ENCODE data around the gene DDX49.

DDX49 gene, protein sequence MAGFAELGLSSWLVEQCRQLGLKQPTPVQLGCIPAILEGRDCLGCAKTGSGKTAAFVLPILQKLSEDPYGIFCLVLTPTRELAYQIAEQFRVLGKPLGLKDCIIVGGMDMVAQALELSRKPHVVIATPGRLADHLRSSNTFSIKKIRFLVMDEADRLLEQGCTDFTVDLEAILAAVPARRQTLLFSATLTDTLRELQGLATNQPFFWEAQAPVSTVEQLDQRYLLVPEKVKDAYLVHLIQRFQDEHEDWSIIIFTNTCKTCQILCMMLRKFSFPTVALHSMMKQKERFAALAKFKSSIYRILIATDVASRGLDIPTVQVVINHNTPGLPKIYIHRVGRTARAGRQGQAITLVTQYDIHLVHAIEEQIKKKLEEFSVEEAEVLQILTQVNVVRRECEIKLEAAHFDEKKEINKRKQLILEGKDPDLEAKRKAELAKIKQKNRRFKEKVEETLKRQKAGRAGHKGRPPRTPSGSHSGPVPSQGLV

DNA sequence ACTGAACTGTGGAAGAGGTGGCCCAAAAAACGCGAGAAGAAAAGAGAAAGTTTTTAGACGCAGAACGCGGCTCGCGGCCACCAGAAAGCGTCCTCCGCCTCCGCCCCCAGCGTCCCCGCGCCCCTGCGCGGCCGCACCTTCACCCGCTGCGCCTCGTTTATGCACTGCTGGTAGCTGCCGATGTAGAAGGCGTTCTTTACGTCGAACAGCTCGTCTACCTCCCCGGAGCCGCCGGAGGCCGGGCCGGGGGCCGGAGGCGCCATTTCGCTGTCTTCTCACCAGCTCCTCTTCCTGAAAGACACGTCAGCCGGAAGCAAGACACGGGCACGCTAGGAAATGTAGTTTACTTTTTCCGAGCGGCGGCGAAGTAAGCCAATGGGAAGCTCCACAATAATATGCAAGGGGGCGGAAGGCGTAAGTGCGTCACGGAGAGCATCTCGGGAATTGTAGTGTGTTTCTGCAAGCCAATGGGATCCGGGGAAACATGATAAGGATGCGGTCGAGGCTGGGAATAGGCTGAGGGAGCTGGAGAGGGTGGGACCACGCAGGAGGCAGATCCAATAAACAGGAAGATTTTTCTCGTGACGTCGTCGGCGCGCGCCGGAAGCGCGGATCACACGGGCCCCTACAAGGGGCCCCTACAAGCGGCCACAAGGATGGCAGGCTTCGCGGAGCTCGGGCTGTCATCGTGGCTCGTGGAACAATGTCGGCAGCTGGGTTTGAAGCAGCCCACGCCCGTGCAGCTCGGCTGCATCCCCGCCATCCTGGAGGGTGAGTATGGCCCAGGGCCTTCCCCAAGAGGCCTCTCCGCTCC is at the start of gene DDX49, which contains the start of gene COPE:
Gene DDX49, plus strand, starts transcription at position 630 of the 814 bp plus-strand sequence. Its CDS starts 27 bp downstream, at position 657.
Gene COPE, minus strand, starts transcription at position 302 of the 814 bp plus-strand sequence. Its CDS starts 39 bp downstream, at position 263.
- DNase-seq (ENCODE audit: low spot score): peak; percentile 100

- DNase-seq (ENCODE audit: low spot score): no peak
Measured at GRCh38 chr19:18869781-18870530, 49.6 kb upstream of the DDX49 start.

DNA sequence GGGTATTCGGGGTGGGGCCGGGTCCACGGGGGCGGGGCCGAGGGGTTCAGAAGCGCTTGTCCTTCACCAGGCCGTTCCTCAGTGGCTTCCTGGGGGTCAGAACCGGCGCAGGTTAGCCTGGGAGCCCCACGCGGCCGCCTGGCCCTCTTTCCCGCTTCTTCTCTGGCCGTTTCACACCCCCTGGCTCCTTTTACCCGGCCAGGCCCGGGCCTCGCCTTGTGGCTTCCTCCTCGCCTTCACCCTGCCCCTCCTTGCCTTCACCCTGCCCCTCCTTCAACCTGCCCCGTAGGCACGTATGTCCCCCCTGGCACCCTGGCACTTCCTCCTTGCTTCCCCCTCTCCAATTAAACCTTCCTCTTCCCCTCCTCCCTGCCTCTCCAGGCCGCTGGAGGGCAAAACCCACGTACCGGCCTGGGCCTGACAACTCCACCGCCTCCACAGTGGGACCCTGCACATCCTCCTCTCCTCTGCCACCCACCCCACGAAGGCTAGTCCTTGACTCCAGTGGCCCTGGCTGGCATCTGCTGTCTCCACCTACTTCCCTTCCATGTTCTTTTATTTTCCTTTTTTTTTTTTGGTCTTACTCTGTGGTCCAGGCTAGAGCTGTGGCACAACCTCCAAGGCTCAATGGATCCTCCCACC is 48.9 kb upstream of the DDX49 start:
- DNase-seq (ENCODE audit: low spot score): no peak

DNA sequence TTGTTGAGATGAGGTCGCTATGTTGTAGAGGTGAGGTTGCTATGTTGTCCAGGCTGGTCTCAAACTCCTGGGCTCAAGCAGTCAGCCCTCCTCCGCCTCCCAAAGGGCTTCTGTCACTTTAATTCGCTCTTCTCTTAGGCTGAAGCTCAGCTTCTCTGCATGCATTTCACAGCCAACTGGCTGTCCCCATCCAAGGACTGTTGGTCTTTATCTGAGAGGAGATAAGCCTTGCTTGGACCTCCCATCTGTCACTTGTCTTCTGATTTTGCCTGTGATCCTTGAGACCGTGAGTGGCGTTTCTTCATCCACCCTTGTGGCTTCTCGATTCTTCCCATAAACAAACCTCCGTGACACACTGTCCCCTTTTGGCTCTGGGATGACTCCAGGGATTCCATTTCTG is 48.0 kb upstream of the DDX49 start:
- no peak for DNase-seq (ENCODE audit: low spot score)

- DNase-seq (ENCODE audit: low spot score): no peak
Measured at GRCh38 chr19:18875726-18876125, 43.8 kb upstream of the DDX49 start.

GRCh38 chr19:18876865-18877264 is 42.6 kb upstream of the DDX49 start:
- DNase-seq (ENCODE audit: low spot score): no peak

- no peak for DNase-seq (ENCODE audit: low spot score)
Measured at GRCh38 chr19:18878058-18878797, 41.3 kb upstream of the DDX49 start.

DNA sequence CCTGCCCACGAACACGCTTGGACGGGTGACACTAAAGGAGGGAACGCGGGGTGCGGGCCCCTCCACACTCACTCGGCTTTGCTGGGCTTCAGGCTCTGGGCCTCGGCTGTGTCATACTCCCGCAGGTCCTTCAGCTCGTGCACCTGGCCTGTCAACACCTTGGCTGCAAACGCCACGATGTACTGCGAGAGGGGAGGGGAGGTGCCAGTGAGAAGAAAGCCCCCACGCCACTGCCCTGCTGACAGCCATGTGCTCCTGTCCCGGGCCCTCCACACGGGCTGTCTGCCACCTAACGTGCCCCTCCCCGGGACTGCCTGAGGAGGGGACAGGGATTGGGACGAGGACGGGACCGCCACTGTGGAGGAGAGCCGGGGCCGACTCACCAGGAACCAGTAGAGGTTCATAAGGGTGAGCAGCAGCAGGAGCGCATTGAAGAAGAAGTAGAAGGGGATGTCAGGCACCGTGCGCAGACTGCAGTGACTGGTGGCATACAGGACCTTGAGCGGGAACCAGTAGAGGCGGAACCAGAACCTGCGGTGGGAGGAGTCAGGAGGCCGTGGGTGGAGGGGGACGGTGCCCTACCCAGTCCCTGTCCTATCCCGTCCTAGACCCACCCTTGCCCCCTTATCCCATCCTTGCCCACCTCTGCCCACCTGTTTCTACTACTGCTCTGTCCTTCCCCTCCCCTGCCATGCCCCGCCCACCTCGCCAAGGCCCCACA is 40.5 kb upstream of the DDX49 start:
- no peak for DNase-seq (ENCODE audit: low spot score)

GRCh38 chr19:18879579-18880373 is 39.7 kb upstream of the DDX49 start:
- DNase-seq (ENCODE audit: low spot score): no peak

DNA sequence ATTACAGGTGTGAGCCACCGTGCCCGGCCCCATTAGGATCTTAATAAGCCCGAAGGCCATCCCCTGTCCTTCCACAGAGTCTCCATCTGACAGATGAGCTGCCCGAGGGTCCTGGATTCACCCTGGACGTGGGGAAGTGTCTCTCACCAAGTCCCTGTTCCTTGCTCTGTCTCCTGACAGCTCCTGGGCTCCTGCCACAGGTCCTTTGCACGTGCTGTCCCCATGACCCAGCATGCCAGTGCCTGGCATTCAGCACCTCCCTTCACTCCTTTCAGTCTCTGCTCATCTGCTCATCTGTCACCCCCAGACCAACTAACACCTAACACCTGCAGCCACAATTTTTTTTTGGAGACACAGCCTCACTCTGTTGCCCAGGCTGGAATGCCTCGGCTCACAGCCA is 38.0 kb upstream of the DDX49 start:
- no peak for DNase-seq (ENCODE audit: low spot score)

GRCh38 chr19:18883526-18884304 is 35.8 kb upstream of the DDX49 start:
- no peak for DNase-seq (ENCODE audit: low spot score)

DNA sequence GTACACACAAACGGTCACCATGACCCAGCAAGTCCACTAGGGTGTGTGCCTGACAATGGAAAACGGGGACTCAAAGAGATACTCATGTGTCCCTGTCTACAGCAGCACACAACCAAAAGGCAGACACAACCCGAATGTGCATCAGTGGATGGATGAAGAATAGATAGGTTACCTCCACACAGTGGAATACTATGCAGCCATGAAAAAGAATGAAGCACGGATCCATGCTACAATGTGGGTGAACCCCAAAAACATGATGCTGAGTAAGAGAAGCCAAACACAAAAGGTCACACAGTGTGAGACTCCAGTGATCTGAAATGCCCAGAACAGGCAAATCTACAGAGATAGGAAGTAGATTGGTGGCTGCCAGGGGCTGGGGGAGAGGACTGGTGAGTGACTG is 32.5 kb upstream of the DDX49 start:
- no peak for DNase-seq (ENCODE audit: low spot score)

DNA sequence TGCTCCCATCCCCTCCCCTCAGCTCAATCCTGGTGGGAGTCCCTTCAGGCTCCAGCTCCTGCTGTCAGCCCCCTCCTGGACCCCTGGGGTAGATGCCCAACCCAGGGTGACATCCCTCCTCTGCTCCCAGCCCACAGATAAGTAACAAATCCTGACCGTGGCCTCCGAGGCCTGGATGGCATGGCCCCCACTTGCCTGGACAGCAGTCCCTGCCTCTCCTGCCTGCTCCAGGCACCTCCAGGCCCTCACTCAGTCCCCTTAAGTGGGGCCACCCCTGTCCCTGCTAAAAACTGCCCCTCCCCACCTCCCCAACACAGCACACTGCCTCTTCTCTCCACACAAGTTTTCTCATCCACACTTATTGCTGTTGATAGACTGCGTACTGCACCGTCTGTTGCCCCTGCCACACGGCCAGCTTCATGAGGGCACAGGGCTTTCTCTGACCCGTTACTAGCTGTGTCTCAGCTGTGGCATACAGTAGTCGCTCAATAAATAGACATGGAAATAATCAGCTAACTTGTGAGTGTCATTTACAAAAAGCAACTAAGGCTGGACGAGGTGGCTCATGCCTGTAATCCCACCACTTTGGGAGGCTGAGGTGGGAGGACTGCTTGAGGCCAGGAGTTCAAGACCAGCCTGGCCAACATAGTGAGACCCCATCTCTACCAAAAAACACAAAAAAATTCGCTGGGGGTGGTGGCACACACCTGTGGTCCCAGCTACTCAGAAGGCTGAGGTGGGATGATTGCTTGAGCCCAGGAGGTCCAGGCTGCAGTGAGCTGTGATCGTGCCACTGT is 29.4 kb upstream of the DDX49 start:
- DNase-seq (ENCODE audit: low spot score): no peak

GRCh38 chr19:18893587-18894253 is 25.8 kb upstream of the DDX49 start:
- peak; percentile 42 for DNase-seq (ENCODE audit: low spot score)

DNA sequence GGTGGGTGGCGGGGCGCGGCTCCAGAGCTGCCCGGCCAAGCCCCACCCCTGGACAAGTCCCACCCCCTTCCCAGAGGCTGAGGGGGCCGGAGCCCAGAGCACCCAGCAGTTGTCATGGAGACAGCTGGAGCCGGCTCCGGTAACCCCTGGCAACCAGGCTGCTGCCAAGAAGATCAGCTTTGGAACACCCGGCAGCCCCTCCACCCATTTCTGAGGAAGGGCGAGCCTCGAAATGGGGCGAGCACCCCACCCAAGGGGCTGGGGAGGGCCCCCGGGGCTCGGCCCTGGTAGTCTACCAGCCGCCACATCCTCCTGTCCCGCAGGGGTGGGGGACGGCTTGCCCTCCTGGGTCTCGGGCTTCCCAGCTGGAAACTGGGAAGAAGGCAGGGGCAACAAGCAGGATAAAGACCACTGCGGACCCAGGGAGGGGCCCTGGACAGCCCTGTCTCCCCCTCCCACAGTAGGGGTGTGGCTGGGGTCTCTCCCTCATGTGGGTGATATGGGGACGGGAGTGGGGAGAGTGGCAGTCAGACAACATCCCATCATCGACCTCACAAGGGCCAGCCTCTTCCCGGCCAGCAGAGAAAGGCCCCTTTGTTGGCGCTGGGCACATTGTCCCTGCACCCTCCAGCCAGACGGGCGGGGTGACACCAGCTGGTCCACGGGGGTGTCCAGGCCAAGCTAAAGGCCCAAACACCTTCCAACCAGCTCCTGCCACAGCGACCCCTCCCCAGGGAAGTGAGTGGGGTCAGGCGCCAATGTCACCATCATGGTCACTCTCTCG is 25.1 kb upstream of the DDX49 start:
- DNase-seq (ENCODE audit: low spot score): peak; percentile 96

All from putamen (tissue), 1 donor.